IMR-90 (cell line): ENCODE measurements around the gene XPO6. TPM values are rescaled to one million over a fixed set of nuclear protein-coding genes. Genes with fewer than 3 reads are reported as not detected.

Experiments
- ATAC-seq: fragments of 200-7000 bp; cut with Tn5 transposase; 2 replicates; pipeline ENCODE4 v1.9.1; 2020; ENCODE audit warnings: low read depth, mild to moderate bottlenecking, moderate library complexity
- BruUV-seq: library from RNA; stranded (reverse); fragments of 400-500 nt; replicated peaks from 2 replicates; lab custom pipeline; 2021; lab: Mats Ljungman, UMichigan
- CTCF ChIA-PET: fragments of 300-600 bp; formaldehyde crosslinking; extraction: SDS; loops from one replicate; lab custom pipeline; 2021; ENCODE audit warnings: antibody characterized with exemption; lab: Yijun Ruan, JAX
- POLR2A ChIA-PET: fragments of 300-600 bp; sonication (Branson Sonifier 250); formaldehyde crosslinking; loops from one replicate; lab custom pipeline; 2022; ENCODE audit warnings: antibody characterized with exemption; ENCODE audit not compliant: unreplicated experiment; lab: Charles Lee
- DNase-seq: peaks from one replicate; pipeline ENCODE4 v3.0.0; 2013
- H2AFZ ChIP-seq: replicated peaks from 2 replicates; pipeline ENCODE3; 2013; ENCODE audit warnings: low read length, mild to moderate bottlenecking; ENCODE audit not compliant: poor library complexity
- H2AK5ac ChIP-seq: 2 replicates; pipeline ENCODE4 v1.6.1; 2013; ENCODE audit warnings: low read depth, low read length, inconsistent platforms
- H2AK9ac ChIP-seq: replicated peaks from 2 replicates; pipeline ENCODE3; 2013; ENCODE audit warnings: mild to moderate bottlenecking, low read depth, low read length, moderate library complexity; ENCODE audit not compliant: poor library complexity
- H2BK120ac ChIP-seq: 2 replicates; pipeline ENCODE4 v1.6.1; 2013; ENCODE audit warnings: low read depth, low read length, inconsistent platforms
- H2BK15ac ChIP-seq: 3 replicates; pipeline ENCODE4 v1.6.1; 2013; ENCODE audit warnings: low read depth, low read length, inconsistent platforms
- H2BK20ac ChIP-seq: 2 replicates; pipeline ENCODE4 v1.6.1; 2013; ENCODE audit warnings: low read depth, mild to moderate bottlenecking, inconsistent platforms, low read length, moderate library complexity
- H2BK5ac ChIP-seq: 2 replicates; pipeline ENCODE4 v1.6.1; 2013; ENCODE audit warnings: mild to moderate bottlenecking, low read depth, low read length, inconsistent platforms; ENCODE audit not compliant: poor library complexity, severe bottlenecking
- H3K14ac ChIP-seq: replicated peaks from 2 replicates; pipeline ENCODE4 v1.6.1; 2013; ENCODE audit warnings: low read depth, low read length, inconsistent platforms
- H3K18ac ChIP-seq: 2 replicates; pipeline ENCODE4 v1.6.1; 2013; ENCODE audit warnings: low read depth, low read length, control low read depth
- H3K23ac ChIP-seq: 2 replicates; pipeline ENCODE4 v1.6.1; 2013; ENCODE audit warnings: low read depth, low read length, inconsistent platforms
- H3K27ac ChIP-seq: 2 replicates; pipeline ENCODE4 v1.5.1; 2013; ENCODE audit warnings: mild to moderate bottlenecking, control low read depth, low read length; ENCODE audit not compliant: insufficient read depth
- H3K27me3 ChIP-seq: 2 replicates; pipeline ENCODE4 v1.6.1; 2013; ENCODE audit warnings: low read length; ENCODE audit not compliant: control insufficient read depth, insufficient read depth
- H3K36me3 ChIP-seq: 2 replicates; pipeline ENCODE4 v1.6.1; 2013; ENCODE audit warnings: low read length, mixed read lengths; ENCODE audit not compliant: control insufficient read depth, insufficient read depth
- H3K4ac ChIP-seq: 2 replicates; pipeline ENCODE4 v1.6.1; 2013; ENCODE audit warnings: low read depth, low read length, inconsistent platforms
- H3K4me1 ChIP-seq: 2 replicates; pipeline ENCODE4 v1.6.1; 2013; ENCODE audit warnings: low read length, mixed read lengths; ENCODE audit not compliant: control insufficient read depth, insufficient read depth
- H3K4me2 ChIP-seq: 2 replicates; pipeline ENCODE4 v1.6.1; 2013; ENCODE audit warnings: low read depth, mild to moderate bottlenecking, control low read depth, low read length, moderate library complexity
- H3K4me3 ChIP-seq: 2 replicates; pipeline ENCODE4 v1.5.1; 2013; ENCODE audit warnings: low read depth, mild to moderate bottlenecking, control low read depth, low read length, moderate library complexity; ENCODE audit not compliant: insufficient read depth
- H3K56ac ChIP-seq: 2 replicates; pipeline ENCODE4 v1.6.1; 2013; ENCODE audit warnings: low read length, inconsistent platforms; ENCODE audit not compliant: insufficient read depth; ENCODE audit errors: extremely low read depth
- H3K79me1 ChIP-seq, 2 experiments: 2 replicates each; pipeline ENCODE4 v1.6.1; 2013; ENCODE audit warnings: low read length in 2 of 2, inconsistent platforms in 1 of 2, low read depth in 1 of 2
- H3K9ac ChIP-seq: 2 replicates; pipeline ENCODE4 v1.6.1; 2013; ENCODE audit warnings: low read depth, low read length, control low read depth
- H3K9me1 ChIP-seq: 2 replicates; pipeline ENCODE4 v1.6.1; 2013; ENCODE audit warnings: low read length, inconsistent platforms; ENCODE audit not compliant: insufficient read depth
- H3K9me3 ChIP-seq: 2 replicates; pipeline ENCODE4 v1.6.1; 2013; ENCODE audit warnings: low read length; ENCODE audit not compliant: control insufficient read depth, insufficient read depth
- H4K20me1 ChIP-seq: 2 replicates; pipeline ENCODE4 v1.6.1; 2013; ENCODE audit warnings: low read length, inconsistent platforms; ENCODE audit not compliant: insufficient read depth
- H4K5ac ChIP-seq: 2 replicates; pipeline ENCODE4 v1.6.1; 2013; ENCODE audit warnings: mild to moderate bottlenecking, low read depth, low read length, control low read depth
- H4K8ac ChIP-seq, 2 experiments: 2 replicates each; pipeline ENCODE4 v1.6.1; 2013; ENCODE audit warnings: low read depth in 2 of 2, low read length in 2 of 2, control low read depth in 1 of 2, inconsistent platforms in 1 of 2
- H4K91ac ChIP-seq: 2 replicates; pipeline ENCODE4 v1.6.1; 2013; ENCODE audit warnings: low read depth, low read length, inconsistent platforms; ENCODE audit not compliant: insufficient read depth
- BHLHE40 ChIP-seq: fragments of 150-350 bp; IDR thresholded peaks from 2 replicates; pipeline ENCODE4 v1.6.1; 2016; ENCODE audit warnings: mild to moderate bottlenecking, low read depth, low read length
- CEBPB ChIP-seq: IDR thresholded peaks from 2 replicates; pipeline ENCODE4 v1.6.1; 2012; ENCODE audit warnings: low read depth, low read length, improper control_type of control experiment
- CTCF ChIP-seq: conservative IDR thresholded peaks from 2 replicates; pipeline ENCODE4 v1.5.1; 2012; ENCODE audit warnings: mild to moderate bottlenecking, low read depth, low read length, improper control_type of control experiment
- ELK1 ChIP-seq: fragments of 150-350 bp; IDR thresholded peaks from 2 replicates; pipeline ENCODE4 v1.6.1; 2016; ENCODE audit warnings: low read depth, mild to moderate bottlenecking, low read length, moderate library complexity, borderline replicate concordance
- FOS ChIP-seq: fragments of 150-350 bp; IDR thresholded peaks from 2 replicates; pipeline ENCODE4 v1.6.1; 2016; ENCODE audit warnings: low read depth, low read length
- MAZ ChIP-seq: IDR thresholded peaks from 2 replicates; pipeline ENCODE4 v1.6.1; 2012; ENCODE audit warnings: low read depth, mild to moderate bottlenecking, low read length, improper control_type of control experiment, moderate library complexity, borderline replicate concordance
- NFE2L2 ChIP-seq: fragments of 150-350 bp; IDR thresholded peaks from 2 replicates; pipeline ENCODE4 v1.6.1; 2016; ENCODE audit warnings: low read depth, mild to moderate bottlenecking, low read length
- POLR2A ChIP-seq: IDR thresholded peaks from 2 replicates; pipeline ENCODE4 v1.6.1; 2012; ENCODE audit warnings: mild to moderate bottlenecking, low read depth, low read length
- RAD21 ChIP-seq: IDR thresholded peaks from 2 replicates; pipeline ENCODE4 v1.6.1; 2012; ENCODE audit warnings: low read length, improper control_type of control experiment
- RCOR1 ChIP-seq: IDR thresholded peaks from 2 replicates; pipeline ENCODE4 v1.6.1; 2012; ENCODE audit warnings: mild to moderate bottlenecking, low read length, improper control_type of control experiment; ENCODE audit not compliant: insufficient replicate concordance
- RFX5 ChIP-seq: IDR thresholded peaks from 2 replicates; pipeline ENCODE4 v1.8.0; 2012; ENCODE audit warnings: low read depth, mild to moderate bottlenecking, low read length, moderate library complexity
- SMC3 ChIP-seq: fragments of 150-350 bp; IDR thresholded peaks from 2 replicates; pipeline ENCODE4 v1.6.1; 2016; ENCODE audit warnings: low read depth, mild to moderate bottlenecking, antibody characterized with exemption, low read length, moderate library complexity
- USF2 ChIP-seq: fragments of 150-350 bp; IDR thresholded peaks from 2 replicates; pipeline ENCODE4 v1.6.1; 2017; ENCODE audit warnings: mild to moderate bottlenecking, antibody characterized with exemption, low read length, low read depth
- WGBS, 2 experiments: methylation state at CpG; one replicate each; pipeline versions ENCODE4 v1.1.5 to v1.1.7; 2013; ENCODE audit warnings: missing lambda C conversion rate in 2 of 2; ENCODE audit not compliant: insufficient read length in 1 of 2; ENCODE audit errors: extremely low coverage in 2 of 2; 5-methylcytosine and 5-hydroxymethylcytosine counted together
- dilution Hi-C: fragments of 300-500 bp; cut with HindIII; formaldehyde crosslinking; loops from one replicate; pipeline ENCODE4 v1.14.3; 2018; ENCODE audit warnings: low sequenced_read_pairs; ENCODE audit not compliant: unreplicated experiment
- in situ Hi-C: fragments of 300-500 bp; cut with MboI; formaldehyde crosslinking; loops from 3 replicates; pipeline ENCODE4 v1.14.3; 2019; ENCODE audit warnings: low sequenced_read_pairs, inconsistent platforms, mixed read lengths
- intact Hi-C: fragments of 100-400 bp; cut with micrococcal nuclease; formaldehyde crosslinking; loops from 2 replicates; pipeline ENCODE4 v1.10.0; 2022
- polyA plus RNA-seq, 3 experiments: library from polyadenylated mRNA; depleted of rRNA; stranded (reverse); fragments of >200 nt; gene quantifications; 2 replicates each; pipeline ENCODE4 v1.2.3, GENCODE V29; 2012; ENCODE audit warnings: low replicate concordance in 1 of 3
- total RNA-seq: library from RNA; depleted of rRNA; stranded (reverse); fragments of >200 nt; gene quantifications from 2 replicates; pipeline ENCODE4 v1.2.3, GENCODE V29; 2012

The XPO6 gene
- total and polyA plus RNA-seq, 2 of the 4 experiments (the other 2 are of a cell fraction), result 108 to 184 TPM

- peak overlapping the region; percentile 96 for H2AK5ac ChIP-seq
- H3K36me3 ChIP-seq, result peaks cover 19% of the 10 kb centered on the region
- H3K4me3 ChIP-seq, result no peak overlapping the region
- dilution Hi-C loops (no loop called here), in situ Hi-C loops (no loop called here), intact Hi-C loops (no loop called here)
- H4K8ac ChIP-seq, result peak overlapping the region; percentile 91 to 99
- H3K14ac ChIP-seq, result peak overlapping the region; percentile 76
- peak overlapping the region; percentile 24 for H3K4me2 ChIP-seq
- H3K79me1 ChIP-seq, result peaks cover 21 to 72% of the 10 kb centered on the region in 2 experiments
- H3K9ac ChIP-seq, result peak overlapping the region; percentile 3; the same call in 1 of the 2 replicates
- peak overlapping the region; percentile 100 for H3K27ac ChIP-seq
- ChIA-PET POLR2A (interaction anchor here (0.6 kb wide), 2 partner anchors 10 to 14 kb away, joined by 4 read pairs; no protein-coding TSS in a partner anchor), CTCF (interaction anchor here (0.9 to 1.4 kb wide), 3 partner anchors 11 to 43 kb away, joined by 3 to 5 read pairs (median 3); no protein-coding TSS in a partner anchor)
- H4K5ac ChIP-seq, result peak overlapping the region; percentile 82
- peaks cover 47% of the 10 kb centered on the region for H4K20me1 ChIP-seq
- H2BK20ac ChIP-seq, result peak overlapping the region; percentile 75
- BruUV-seq, result no TSS peak
- H3K9me3 ChIP-seq, result no peaks in the 10 kb centered on the region
- ATAC-seq, result peak; percentile 74
- peak overlapping the region; percentile 84; the same call in 2 of the 3 replicates for H2BK15ac ChIP-seq
- H3K18ac ChIP-seq, result peak overlapping the region; percentile 90
- H2BK120ac ChIP-seq, result peak overlapping the region; percentile 96
- peak overlapping the region; percentile 63 for H3K56ac ChIP-seq
- peak overlapping the region; percentile 54 for H2AFZ ChIP-seq
- H3K23ac ChIP-seq, result peak overlapping the region; percentile 80; the same call in 1 of the 2 replicates
- 65% methylated on average over 4 of the region's 14 CpGs; no CpG with 5 or more reads in 1 of the 2 experiments for WGBS, 2 experiments
- peak; percentile 98 for DNase-seq
- H3K9me1 ChIP-seq, result peaks cover 28% of the 10 kb centered on the region
- peak overlapping the region; percentile 99 for H2BK5ac ChIP-seq
- H2AK9ac ChIP-seq, result peak overlapping the region; percentile 75
- H3K4ac ChIP-seq, result peak overlapping the region; percentile 90
- H3K27me3 ChIP-seq, result no peaks in the 10 kb centered on the region
- H4K91ac ChIP-seq, result peak overlapping the region; percentile 99
- peaks cover 45% of the 10 kb centered on the region for H3K4me1 ChIP-seq
- no peak for TF ChIP-seq POLR2A
- no peak for TF ChIP-seq SMC3
- peak; percentile 70 for TF ChIP-seq RCOR1
- no peak for TF ChIP-seq USF2
- TF ChIP-seq RAD21, result no peak
- peak; percentile 24; the same call in 1 of the 2 replicates for TF ChIP-seq FOS
- no peak for TF ChIP-seq ELK1
- TF ChIP-seq NFE2L2, result no peak
- no peak for TF ChIP-seq RFX5
- TF ChIP-seq CTCF, result no peak
- peak; percentile 47; the same call in 1 of the 2 replicates for TF ChIP-seq BHLHE40
- TF ChIP-seq MAZ, result peak; percentile 39; the same call in 1 of the 2 replicates
- peak; percentile 89 for TF ChIP-seq CEBPB
These were observed 18.0 kb downstream of the XPO6 start for GRCh38 chr16:28193530-28194423.
